Activated naive CD8-positive, alpha-beta T cell (primary cell): ENCODE results near the gene PLN.
A peak's percentile ranks its signal among the peaks of the same experiment; 100 is the strongest.

Source experiments
- H3K27ac Mint-ChIP-seq: one replicate; pipeline ENCODE4 v1.8.0; 2021; ENCODE audit warnings: mixed read lengths
- H3K27me3 Mint-ChIP-seq: one replicate; pipeline ENCODE4 v1.8.0; 2021; ENCODE audit warnings: mixed read lengths
- H3K36me3 Mint-ChIP-seq: one replicate; pipeline ENCODE4 v1.8.0; 2021; ENCODE audit warnings: mixed read lengths
- H3K4me1 Mint-ChIP-seq: one replicate; pipeline ENCODE4 v1.8.0; 2021; ENCODE audit warnings: low read depth, mixed read lengths
- H3K4me3 Mint-ChIP-seq: one replicate; pipeline ENCODE4 v1.8.0; 2021; ENCODE audit warnings: mild to moderate bottlenecking, mixed read lengths
- H3K9me3 Mint-ChIP-seq: one replicate; pipeline ENCODE4 v1.8.0; 2021; ENCODE audit warnings: low read depth, mixed read lengths

Gene PLN

DNA sequence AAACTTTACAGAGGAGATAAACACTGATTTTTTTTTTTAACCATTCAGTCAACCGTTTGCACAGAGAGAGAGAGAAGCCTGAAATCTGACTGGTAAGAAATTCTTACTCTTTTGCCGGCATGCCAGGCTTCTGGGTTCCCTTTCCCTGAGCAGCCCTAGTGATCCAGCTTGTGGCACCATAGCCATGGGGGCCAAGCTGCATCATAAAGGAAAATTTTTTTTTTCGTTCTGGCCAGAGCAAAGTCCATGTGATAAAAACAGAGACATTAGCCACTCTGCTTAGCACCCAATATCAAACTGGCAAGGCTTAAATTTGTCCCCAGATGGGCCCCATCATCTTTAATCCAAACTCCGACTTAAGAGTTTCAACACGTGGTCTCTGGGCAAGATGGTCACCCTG, 58.8 kb downstream of the PLN start:
- Mint-ChIP-seq H3K36me3 (peaks cover 26% of the 10 kb centered on the region), H3K4me3 (no peak overlapping the region), H3K4me1 (peaks cover 50% of the 10 kb centered on the region), H3K27me3 (no peaks in the 10 kb centered on the region), H3K27ac (peak overlapping the region; percentile 22), H3K9me3 (peaks cover 2% of the 10 kb centered on the region)
